ENCODE data around the gene OR1G1.
"Not testable (repeated sequence)": the region's sequence is repeated elsewhere in the genome, so short reads cannot be mapped to it uniquely, and the experiment has no call there.

Gene OR1G1
- 0 reads per million in 3 donors for total RNA-seq

DNA sequence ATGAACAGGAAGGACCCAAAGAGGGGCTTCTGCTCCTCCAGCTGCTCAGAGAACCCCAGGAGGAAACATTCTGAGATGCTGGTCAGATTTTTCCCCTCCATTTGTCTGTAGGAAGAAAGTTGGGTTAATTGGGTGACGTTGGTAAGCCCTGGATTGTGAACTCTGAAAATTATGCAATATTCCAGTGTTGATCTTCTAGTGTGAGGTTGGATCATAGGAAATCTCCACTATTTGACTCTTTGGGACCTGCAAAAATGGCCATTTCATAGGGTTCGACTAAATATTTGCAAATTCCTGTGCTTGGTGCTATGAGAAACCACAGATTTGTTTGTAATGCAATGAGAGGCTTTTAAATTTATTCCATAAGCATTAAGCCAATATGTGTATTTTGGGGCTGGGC is at the start of gene OR1G1:
Gene OR1G1 (minus strand): TSS at position 101 of the 400 bp plus-strand sequence. CDS start 0 bp downstream, at position 101.
- Histone ChIP-seq H3K27me3 (replicated peaks; ENCODE audit: control insufficient read depth, insufficient read depth, low read length, poor library complexity, severe bottlenecking) (peaks cover 2% of the 10 kb centered on the region), H3K4me1 (ENCODE audit: control insufficient read depth, insufficient read depth, low read length, poor library complexity, severe bottlenecking) (no peaks in the 10 kb centered on the region), H3K36me3 (ENCODE audit: control insufficient read depth, insufficient read depth, low read length) (no peaks in the 10 kb centered on the region), H3K9me3 (ENCODE audit: control insufficient read depth, low read length) (no peaks in the 10 kb centered on the region), H3K27ac (ENCODE audit: insufficient read depth, low read length, poor library complexity, severe bottlenecking) (no peak within 1 kb of the TSS), H3K4me3 (ENCODE audit: insufficient read depth, low read depth, low read length, poor library complexity, severe bottlenecking) (no peak within 1 kb of the TSS)
- no peak for DNase-seq

DNA sequence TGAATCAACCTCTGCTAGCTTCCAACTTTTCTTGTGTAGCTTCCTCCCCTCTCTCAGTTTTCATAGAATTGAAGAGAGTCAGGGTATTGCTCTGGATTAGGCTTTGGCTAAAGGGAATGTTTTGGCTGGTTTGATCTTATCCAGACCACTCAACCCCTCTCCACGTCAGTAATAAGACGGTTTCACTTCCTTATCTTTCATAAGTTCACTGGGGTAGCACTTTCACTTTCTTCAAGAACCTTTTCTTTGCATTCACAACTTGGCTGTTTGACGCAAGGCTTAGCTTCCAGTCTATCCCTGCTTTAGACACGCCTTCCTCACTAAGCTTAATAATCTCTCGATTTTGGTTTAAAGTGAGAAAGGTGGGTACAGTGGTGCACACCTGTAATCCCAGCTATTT is 40.2 kb upstream of the OR1G1 start:
- Histone ChIP-seq H3K27ac (ENCODE audit: insufficient read depth, low read length, poor library complexity, severe bottlenecking) (no peak overlapping the region), H3K27me3 (replicated peaks; ENCODE audit: control insufficient read depth, insufficient read depth, low read length, poor library complexity, severe bottlenecking) (no peaks in the 10 kb centered on the region), H3K4me1 (ENCODE audit: control insufficient read depth, insufficient read depth, low read length, poor library complexity, severe bottlenecking) (no peaks in the 10 kb centered on the region), H3K36me3 (ENCODE audit: control insufficient read depth, insufficient read depth, low read length) (no peaks in the 10 kb centered on the region), H3K4me3 (ENCODE audit: insufficient read depth, low read depth, low read length, poor library complexity, severe bottlenecking) (no peak overlapping the region), H3K9me3 (ENCODE audit: control insufficient read depth, low read length) (no peaks in the 10 kb centered on the region)
- DNase-seq = no peak

DNA sequence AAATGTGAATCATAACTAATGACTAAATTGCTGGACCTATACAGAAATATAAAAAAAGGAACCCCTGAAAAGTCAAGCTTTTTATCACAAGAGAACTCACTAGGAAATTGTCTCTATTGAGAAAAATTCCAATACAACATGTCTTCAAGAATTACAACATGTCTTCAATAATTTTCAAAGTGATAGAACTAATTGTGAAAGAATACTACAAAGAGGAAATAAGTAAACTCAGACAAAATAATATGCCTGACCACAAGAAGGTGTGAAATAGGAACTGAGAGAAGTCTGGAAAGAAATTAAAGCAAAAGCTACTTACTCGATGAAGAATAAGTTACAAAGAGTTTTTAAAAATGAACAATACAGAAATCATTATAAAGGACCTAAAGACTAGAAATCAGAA is 29.9 kb upstream of the OR1G1 start:
- Histone ChIP-seq H3K36me3 (ENCODE audit: control insufficient read depth, insufficient read depth, low read length) (no peaks in the 10 kb centered on the region), H3K27me3 (replicated peaks; ENCODE audit: control insufficient read depth, insufficient read depth, low read length, poor library complexity, severe bottlenecking) (no peaks in the 10 kb centered on the region), H3K9me3 (ENCODE audit: control insufficient read depth, low read length) (no peaks in the 10 kb centered on the region), H3K4me3 (ENCODE audit: insufficient read depth, low read depth, low read length, poor library complexity, severe bottlenecking) (no peak overlapping the region), H3K27ac (ENCODE audit: insufficient read depth, low read length, poor library complexity, severe bottlenecking) (no peak overlapping the region), H3K4me1 (ENCODE audit: control insufficient read depth, insufficient read depth, low read length, poor library complexity, severe bottlenecking) (no peaks in the 10 kb centered on the region)
- no peak for DNase-seq

DNA sequence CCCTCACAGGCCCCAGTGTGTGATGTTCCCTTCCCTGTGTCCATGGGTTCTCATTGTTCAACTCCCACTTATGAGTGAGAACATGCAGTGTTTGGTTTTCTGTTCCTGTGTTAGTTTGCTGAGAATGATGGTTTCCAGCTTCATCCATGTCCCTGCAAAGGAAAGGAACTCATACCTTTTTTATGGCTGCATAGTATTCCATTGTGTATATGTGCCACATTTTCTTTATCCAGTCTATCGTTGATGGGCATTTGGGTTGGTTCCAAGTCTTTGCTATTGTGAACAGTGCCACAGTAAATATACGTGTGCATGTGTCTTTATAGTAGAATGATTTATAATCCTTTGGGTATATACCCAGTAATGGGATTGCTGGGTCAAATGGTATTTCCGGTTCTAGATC is 10.1 kb upstream of the OR1G1 start:
- not testable (repeated sequence) for H3K4me1 ChIP-seq (ENCODE audit: control insufficient read depth, insufficient read depth, low read length, poor library complexity, severe bottlenecking); H3K27me3 ChIP-seq (replicated peaks; ENCODE audit: control insufficient read depth, insufficient read depth, low read length, poor library complexity, severe bottlenecking); DNase-seq

DNA sequence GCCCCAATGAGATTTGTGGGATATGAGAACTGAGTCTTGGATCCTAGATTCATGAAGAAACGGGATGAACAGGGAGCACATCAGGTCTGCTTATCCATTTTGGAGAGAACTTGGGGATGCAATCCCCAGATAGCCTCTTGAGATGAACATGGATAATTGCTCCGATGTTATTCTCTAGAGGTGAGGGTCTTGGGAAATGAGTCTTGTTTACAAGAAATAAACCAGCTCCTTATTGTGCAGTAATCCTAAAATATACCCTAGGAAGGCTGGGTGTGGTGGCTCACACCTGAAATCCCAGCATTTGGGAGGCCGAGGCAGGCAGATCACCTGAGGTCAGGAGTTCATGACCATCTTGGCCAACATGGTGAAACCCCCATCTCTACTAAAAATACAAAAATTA is 23.0 kb downstream of the OR1G1 start, which contains the start of gene OR1D2:
Gene OR1D2 (minus strand): TSS at position 101 of the 400 bp plus-strand sequence. CDS start 11,426 bp downstream, outside the sequence.
- Histone ChIP-seq H3K27me3 (replicated peaks; ENCODE audit: control insufficient read depth, insufficient read depth, low read length, poor library complexity, severe bottlenecking) (no peaks in the 10 kb centered on the region), H3K4me3 (ENCODE audit: insufficient read depth, low read depth, low read length, poor library complexity, severe bottlenecking) (no peak within 1 kb of the TSS), H3K4me1 (ENCODE audit: control insufficient read depth, insufficient read depth, low read length, poor library complexity, severe bottlenecking) (no peaks in the 10 kb centered on the region), H3K9me3 (ENCODE audit: control insufficient read depth, low read length) (no peaks in the 10 kb centered on the region), H3K27ac (ENCODE audit: insufficient read depth, low read length, poor library complexity, severe bottlenecking) (no peak within 1 kb of the TSS), H3K36me3 (ENCODE audit: control insufficient read depth, insufficient read depth, low read length) (no peaks in the 10 kb centered on the region)
- no peak for DNase-seq

More for the DNA sequence above, 10.1 kb upstream of the OR1G1 start:
- H3K27ac ChIP-seq (ENCODE audit: insufficient read depth, low read length, poor library complexity, severe bottlenecking); H3K9me3 ChIP-seq (ENCODE audit: control insufficient read depth, low read length); H3K4me3 ChIP-seq (ENCODE audit: insufficient read depth, low read depth, low read length, poor library complexity, severe bottlenecking); H3K36me3 ChIP-seq (ENCODE audit: control insufficient read depth, insufficient read depth, low read length): not testable (repeated sequence)
